Measurements from ENCODE around the gene RNF121. TPM values are rescaled to one million over a fixed set of nuclear protein-coding genes. Genes with fewer than 3 reads are reported as not detected.
A peak's percentile ranks its signal among the peaks of the same experiment; 100 is the strongest.

RNF121 gene
- total RNA-seq, 1 donor from 2014 or later: 55.4 TPM

DNA sequence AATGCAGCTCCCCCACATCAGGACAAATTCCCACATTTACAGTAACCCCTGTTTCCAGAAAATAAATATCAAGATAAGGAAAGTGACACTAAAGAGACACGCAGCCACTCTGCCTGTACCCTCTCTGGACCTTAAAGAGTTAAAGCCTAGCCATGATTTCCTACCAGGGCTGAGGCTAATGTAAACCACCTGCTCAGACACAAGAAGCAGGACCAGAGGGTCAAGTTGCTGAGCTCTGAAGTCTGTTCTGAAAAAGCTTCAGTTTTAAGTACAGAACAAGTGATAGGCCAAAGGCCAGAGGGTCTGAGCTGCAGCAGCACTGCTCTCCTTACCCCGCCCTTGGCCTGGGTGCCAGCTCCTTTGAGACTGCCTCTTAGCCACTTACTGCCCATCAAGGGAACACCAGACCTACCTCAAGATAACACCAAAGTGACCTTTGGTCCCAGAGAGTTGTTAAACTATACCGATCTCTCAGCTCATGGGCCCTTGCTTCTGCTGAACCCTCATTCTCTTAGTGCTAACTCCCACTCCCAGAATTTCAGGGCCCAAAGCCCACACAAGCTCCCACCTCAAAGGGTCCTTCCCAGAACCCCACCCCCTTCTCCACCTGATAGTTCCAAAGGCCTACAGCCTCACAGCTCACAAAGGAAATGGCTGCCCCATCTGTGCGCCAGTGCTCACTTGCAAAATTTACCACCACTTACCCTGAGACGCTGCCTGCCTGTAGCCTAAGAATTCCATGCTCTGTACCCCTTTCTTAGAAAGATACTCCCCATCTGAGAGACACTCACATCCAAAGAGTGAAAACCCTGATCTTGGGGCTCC is 110.4 kb downstream of the RNF121 start:
- TF ChIP-seq, protein P1, sequence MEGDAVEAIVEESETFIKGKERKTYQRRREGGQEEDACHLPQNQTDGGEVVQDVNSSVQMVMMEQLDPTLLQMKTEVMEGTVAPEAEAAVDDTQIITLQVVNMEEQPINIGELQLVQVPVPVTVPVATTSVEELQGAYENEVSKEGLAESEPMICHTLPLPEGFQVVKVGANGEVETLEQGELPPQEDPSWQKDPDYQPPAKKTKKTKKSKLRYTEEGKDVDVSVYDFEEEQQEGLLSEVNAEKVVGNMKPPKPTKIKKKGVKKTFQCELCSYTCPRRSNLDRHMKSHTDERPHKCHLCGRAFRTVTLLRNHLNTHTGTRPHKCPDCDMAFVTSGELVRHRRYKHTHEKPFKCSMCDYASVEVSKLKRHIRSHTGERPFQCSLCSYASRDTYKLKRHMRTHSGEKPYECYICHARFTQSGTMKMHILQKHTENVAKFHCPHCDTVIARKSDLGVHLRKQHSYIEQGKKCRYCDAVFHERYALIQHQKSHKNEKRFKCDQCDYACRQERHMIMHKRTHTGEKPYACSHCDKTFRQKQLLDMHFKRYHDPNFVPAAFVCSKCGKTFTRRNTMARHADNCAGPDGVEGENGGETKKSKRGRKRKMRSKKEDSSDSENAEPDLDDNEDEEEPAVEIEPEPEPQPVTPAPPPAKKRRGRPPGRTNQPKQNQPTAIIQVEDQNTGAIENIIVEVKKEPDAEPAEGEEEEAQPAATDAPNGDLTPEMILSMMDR (IDR thresholded peaks at IDR 0.05; ENCODE audit: unreplicated experiment): no peak
- Mint-ChIP-seq H3K36me3 (peaks cover 10% of the 10 kb centered on the region), H3K9me3 (no peaks in the 10 kb centered on the region), H3K27ac (no peak overlapping the region), H3K4me1 (peaks cover 7% of the 10 kb centered on the region), H3K4me3 (no peak overlapping the region), H3K27me3 (ENCODE audit: low read depth) (no peaks in the 10 kb centered on the region)
- DNase-seq (ENCODE audit: low spot score in 2 of 2, unreplicated experiment in 2 of 2): no peak

DNA sequence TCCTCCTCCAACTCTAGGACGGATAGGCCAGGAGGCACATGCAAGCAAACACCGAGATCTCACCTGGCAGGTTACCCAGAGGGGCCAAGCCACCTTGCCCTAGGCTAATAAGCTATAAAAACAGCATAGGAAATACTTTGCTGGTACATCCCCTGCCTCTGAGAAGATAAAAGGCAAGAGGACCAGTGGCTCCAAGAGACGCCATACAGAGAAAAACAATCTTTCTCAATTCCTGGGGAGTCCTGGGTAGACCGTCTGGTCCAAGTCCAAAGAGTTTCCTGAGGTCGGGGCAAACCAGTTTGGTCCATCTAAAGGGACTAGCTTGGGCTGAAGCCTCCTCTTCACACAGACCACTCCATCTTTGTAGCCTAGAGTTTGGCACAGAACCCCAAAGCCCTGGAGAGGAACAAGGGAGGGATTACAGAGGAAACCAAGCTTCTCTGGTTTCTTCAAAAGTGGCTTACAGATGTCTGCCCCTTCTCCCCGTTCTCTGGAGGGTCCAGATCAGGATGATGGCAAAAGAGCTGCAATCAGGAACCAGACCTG is 111.1 kb downstream of the RNF121 start:
- no peaks in the 10 kb centered on the region for H3K9me3 Mint-ChIP-seq
- H3K27ac Mint-ChIP-seq: no peak overlapping the region

DNA sequence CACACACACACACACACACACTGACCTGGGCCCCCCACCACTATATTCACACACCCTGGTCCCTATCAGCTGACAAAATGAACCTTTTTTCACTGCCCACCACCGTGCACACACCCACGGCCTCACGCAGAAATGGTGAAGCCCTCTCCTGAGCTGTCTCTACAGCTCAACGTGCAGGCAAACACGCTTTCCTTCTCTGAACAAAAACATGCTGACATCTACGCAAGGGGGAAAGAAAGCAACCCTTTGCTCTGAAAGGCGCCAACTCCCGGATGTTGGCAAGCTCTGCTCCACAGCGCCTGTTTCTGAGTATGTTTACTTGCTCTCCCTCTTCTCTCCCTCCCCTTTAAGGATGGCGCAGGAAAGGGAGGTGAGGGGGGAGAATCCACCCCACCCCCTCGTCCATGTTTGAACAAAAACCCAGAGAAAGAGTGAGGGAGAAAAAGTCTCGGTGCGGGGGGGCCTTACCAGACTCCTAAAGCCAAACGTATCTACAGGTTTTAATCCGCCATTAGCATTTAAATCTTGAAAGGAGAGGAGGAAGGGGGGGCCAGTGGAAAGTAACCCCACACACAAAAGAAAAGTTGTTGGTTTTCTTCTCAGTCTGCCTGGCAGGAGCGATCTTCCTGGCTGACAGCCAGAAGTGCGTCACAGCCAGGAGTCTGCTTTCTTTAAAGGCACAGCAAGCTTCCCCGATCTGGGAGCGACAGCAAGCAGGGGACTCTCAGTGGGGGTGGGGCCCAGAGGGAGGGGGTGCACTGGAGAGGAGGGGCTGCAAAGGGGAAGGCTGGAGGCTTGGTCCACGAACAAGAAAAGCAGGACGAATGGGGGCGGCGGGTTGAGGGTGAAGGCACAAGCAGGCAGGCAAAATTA is 111.9 kb downstream of the RNF121 start:
- H3K4me1 Mint-ChIP-seq: peaks cover 10% of the 10 kb centered on the region
- H3K36me3 Mint-ChIP-seq: peaks cover 4% of the 10 kb centered on the region
- H3K27me3 Mint-ChIP-seq (ENCODE audit: low read depth): no peaks in the 10 kb centered on the region
- TF ChIP-seq, protein P1 (IDR thresholded peaks at IDR 0.05; ENCODE audit: unreplicated experiment): no peak
- no peak overlapping the region for H3K27ac Mint-ChIP-seq
- DNase-seq (ENCODE audit: low spot score in 2 of 2, unreplicated experiment in 2 of 2): peak; percentile 88 to 95
- H3K9me3 Mint-ChIP-seq: no peaks in the 10 kb centered on the region
- H3K4me3 Mint-ChIP-seq: no peak overlapping the region

More for the DNA sequence above, 111.1 kb downstream of the RNF121 start:
- peaks cover 9% of the 10 kb centered on the region for H3K36me3 Mint-ChIP-seq
- no peaks in the 10 kb centered on the region for H3K27me3 Mint-ChIP-seq (ENCODE audit: low read depth)
- TF ChIP-seq, protein P1 (IDR thresholded peaks at IDR 0.05; ENCODE audit: unreplicated experiment): no peak
- peaks cover 8% of the 10 kb centered on the region for H3K4me1 Mint-ChIP-seq
- no peak overlapping the region for H3K4me3 Mint-ChIP-seq
- DNase-seq (ENCODE audit: low spot score in 2 of 2, unreplicated experiment in 2 of 2): no peak

DNA sequence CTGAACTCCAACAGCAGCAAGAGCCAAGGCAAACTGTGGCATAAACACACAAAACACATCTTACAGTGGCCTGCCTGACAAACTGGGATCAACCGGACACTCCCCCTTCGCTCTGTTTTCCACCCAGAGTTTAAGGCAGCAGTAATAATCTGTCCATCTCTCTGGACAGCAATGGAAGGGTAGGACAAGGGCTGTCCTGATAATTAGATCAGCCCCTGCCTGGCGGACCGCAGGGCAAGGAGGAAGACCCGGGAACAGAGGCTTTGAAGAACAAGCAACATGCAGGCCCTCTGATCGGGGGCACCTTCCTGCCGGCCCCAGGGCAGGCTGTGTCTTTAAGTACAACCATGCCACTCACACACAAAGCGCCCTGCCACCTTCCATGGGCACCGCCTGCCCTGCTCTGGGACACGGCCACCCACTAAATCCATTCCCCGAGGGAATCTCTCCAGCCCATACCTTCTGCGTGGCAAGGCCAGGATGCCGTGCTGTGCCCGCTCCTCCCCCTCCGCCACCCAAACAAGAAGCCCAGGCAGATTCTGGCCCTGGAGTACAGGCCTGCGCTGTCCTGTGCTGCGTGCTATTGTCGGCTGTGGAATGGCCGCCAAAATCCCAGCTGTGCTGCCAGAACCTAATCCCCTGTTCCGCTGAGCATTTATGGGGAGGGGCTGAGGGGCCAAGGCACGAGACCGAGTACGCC is 112.7 kb downstream of the RNF121 start:
- Mint-ChIP-seq H3K27me3 (ENCODE audit: low read depth) (no peaks in the 10 kb centered on the region), H3K4me1 (peaks cover 10% of the 10 kb centered on the region), H3K4me3 (no peak overlapping the region), H3K9me3 (no peaks in the 10 kb centered on the region), H3K27ac (no peak overlapping the region), H3K36me3 (no peaks in the 10 kb centered on the region)
- DNase-seq (ENCODE audit: low spot score in 2 of 2, unreplicated experiment in 2 of 2): peak; percentile 48 to 76
- TF ChIP-seq, protein P1 (IDR thresholded peaks at IDR 0.05; ENCODE audit: unreplicated experiment): no peak

DNA sequence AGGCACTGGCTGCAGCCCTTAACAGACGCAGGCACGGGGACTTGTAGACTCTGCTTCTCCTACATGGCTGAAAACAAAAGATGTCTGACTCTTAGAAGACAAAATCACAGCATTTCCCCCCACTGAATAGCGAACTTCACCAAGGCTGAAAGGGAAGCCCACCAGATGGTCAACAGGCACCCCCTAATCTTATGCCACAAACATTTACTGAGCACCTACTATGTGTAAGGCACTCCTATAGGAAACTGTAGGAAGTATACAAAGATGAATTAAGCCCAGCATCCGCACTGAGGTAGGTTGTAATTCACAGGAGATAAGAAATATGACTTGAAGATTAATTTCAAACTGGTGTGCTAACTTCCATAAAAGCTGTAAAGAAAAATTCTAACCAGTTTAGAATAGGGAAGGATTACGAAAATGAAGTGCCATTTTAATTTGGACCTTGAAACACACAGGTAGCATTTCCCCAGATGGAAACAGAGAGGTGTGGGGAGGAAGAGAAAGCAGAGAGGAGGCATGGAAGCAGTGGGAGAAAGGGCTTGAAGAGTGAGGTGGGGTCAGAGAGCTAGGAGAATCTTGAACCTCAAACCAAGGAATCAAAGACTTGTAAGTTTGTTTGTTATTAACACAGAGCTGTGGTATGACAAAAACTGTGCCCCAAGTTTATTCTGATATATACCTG is 113.4 kb downstream of the RNF121 start:
- DNase-seq (ENCODE audit: low spot score in 2 of 2, unreplicated experiment in 2 of 2): no peak
- TF ChIP-seq, protein P1 (IDR thresholded peaks at IDR 0.05; ENCODE audit: unreplicated experiment): no peak
- no peak overlapping the region for H3K27ac Mint-ChIP-seq
- H3K9me3 Mint-ChIP-seq: no peaks in the 10 kb centered on the region
- H3K4me1 Mint-ChIP-seq: peaks cover 3% of the 10 kb centered on the region
- H3K4me3 Mint-ChIP-seq: no peak overlapping the region
- no peaks in the 10 kb centered on the region for H3K36me3 Mint-ChIP-seq
- H3K27me3 Mint-ChIP-seq (ENCODE audit: low read depth): no peaks in the 10 kb centered on the region

Data from mesothelial cell of epicardium (in vitro differentiated cells).